Astrocyte (in vitro differentiated cells and primary cell): ENCODE data around the gene DRG1.

ENCODE experiments used
- CTCF ChIP-seq: IDR thresholded peaks from 2 replicates; pipeline ENCODE4 v1.5.1; 2011; ENCODE audit warnings: low read depth, mild to moderate bottlenecking, inconsistent platforms, low read length, moderate library complexity; ENCODE audit not compliant: insufficient read depth
- EZH2 ChIP-seq: IDR thresholded peaks from 2 replicates; pipeline ENCODE4 v1.6.1; 2012; ENCODE audit warnings: mild to moderate bottlenecking, low read length, inconsistent platforms; ENCODE audit not compliant: insufficient read depth

GRCh38 chr22:31442768-31443489 lies 43.5 kb downstream of the DRG1 start:
- no peak for TF ChIP-seq CTCF
- no peak for TF ChIP-seq EZH2
